Astrocyte of the spinal cord (primary cell): ENCODE measurements around the gene VPS4A.

Experiments used
- DNase-seq: peaks from one replicate; pipeline ENCODE4 v3.0.0; 2011; ENCODE audit warnings: low read depth, low spot score
- H3K4me3 ChIP-seq: 2 replicates; pipeline ENCODE4 v1.5.1; 2011; ENCODE audit warnings: low read depth, mild to moderate bottlenecking, low read length, moderate library complexity
- in situ Hi-C: cut with HindIII; loops from 2 replicates; pipeline ENCODE4 v1.10.0; 2017; ENCODE audit warnings: low sequenced_read_pairs
- TF ChIP-seq, protein P1 (sequence below): IDR thresholded peaks from 2 replicates; pipeline ENCODE4 v1.5.1; 2012; ENCODE audit warnings: low read depth, mild to moderate bottlenecking, low read length, inconsistent platforms

VPS4A gene

GRCh38 chr16:69306031-69306430 is 5.1 kb upstream of the VPS4A start:
- in situ Hi-C loops: no loop called here
- DNase-seq: no peak
- TF ChIP-seq, protein P1, sequence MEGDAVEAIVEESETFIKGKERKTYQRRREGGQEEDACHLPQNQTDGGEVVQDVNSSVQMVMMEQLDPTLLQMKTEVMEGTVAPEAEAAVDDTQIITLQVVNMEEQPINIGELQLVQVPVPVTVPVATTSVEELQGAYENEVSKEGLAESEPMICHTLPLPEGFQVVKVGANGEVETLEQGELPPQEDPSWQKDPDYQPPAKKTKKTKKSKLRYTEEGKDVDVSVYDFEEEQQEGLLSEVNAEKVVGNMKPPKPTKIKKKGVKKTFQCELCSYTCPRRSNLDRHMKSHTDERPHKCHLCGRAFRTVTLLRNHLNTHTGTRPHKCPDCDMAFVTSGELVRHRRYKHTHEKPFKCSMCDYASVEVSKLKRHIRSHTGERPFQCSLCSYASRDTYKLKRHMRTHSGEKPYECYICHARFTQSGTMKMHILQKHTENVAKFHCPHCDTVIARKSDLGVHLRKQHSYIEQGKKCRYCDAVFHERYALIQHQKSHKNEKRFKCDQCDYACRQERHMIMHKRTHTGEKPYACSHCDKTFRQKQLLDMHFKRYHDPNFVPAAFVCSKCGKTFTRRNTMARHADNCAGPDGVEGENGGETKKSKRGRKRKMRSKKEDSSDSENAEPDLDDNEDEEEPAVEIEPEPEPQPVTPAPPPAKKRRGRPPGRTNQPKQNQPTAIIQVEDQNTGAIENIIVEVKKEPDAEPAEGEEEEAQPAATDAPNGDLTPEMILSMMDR: no peak
- H3K4me3 ChIP-seq: no peak overlapping the region

GRCh38 chr16:69307091-69307490 is 4.1 kb upstream of the VPS4A start:
- no peak for DNase-seq
- in situ Hi-C loops: no loop called here
- H3K4me3 ChIP-seq: no peak overlapping the region
- TF ChIP-seq, protein P1: no peak

GRCh38 chr16:69307856-69308255 is 3.3 kb upstream of the VPS4A start:
- DNase-seq: no peak
- no peak overlapping the region for H3K4me3 ChIP-seq
- in situ Hi-C loops: no loop called here
- TF ChIP-seq, protein P1: no peak

DNA sequence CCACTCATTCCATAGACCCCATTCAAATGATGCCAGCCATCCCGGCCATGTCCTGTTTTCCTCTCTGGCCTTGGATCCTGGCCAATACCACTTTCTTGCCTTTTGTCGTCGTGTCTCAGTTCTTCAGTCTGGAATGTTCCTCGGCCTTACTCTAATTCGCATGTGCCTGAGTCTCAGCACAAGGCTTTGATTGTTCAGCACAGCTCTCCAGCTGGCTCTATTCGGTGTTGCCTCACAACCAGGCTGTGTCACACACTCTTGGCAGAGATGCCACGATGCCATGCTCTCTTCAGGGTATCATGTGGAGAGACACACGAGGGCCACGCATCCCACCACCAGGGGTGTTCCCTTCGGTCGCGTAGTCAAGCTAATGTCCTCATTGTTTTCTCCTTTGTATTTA is 1.8 kb upstream of the VPS4A start:
- TF ChIP-seq, protein P1: no peak
- no peak for DNase-seq
- H3K4me3 ChIP-seq: no peak overlapping the region
- in situ Hi-C loops: no loop called here

GRCh38 chr16:69311533-69312387 is 610 bp downstream of the VPS4A start:
- DNase-seq: peak; percentile 27
- peak overlapping the region; percentile 84 for H3K4me3 ChIP-seq
- TF ChIP-seq, protein P1: peak; percentile 14
- in situ Hi-C loops: no loop called here

DNA sequence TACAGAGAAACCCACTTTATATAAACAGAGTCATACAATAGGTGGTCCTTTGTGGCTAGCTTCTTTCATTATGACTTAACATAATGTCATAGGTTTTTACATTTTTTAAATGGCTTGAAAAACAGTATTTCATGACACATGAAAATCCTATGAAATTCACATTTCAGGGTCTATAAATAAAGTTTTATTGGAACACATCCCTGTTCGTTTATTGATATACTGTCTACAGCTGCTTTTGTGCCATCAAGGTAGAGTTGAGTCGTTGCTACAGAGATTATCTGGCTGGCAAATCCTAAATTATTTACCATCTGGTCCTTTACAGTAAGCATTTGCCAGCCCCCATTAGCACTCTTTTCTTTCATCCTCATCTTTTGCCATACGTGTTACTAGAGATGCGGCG is 2.3 kb downstream of the VPS4A start:
- H3K4me3 ChIP-seq: no peak overlapping the region
- in situ Hi-C loops: no loop called here
- no peak for DNase-seq
- TF ChIP-seq, protein P1: no peak
